H1 (cell line): ENCODE data around the gene CREB3. TPM values are rescaled to one million over a fixed set of nuclear protein-coding genes. Genes with fewer than 3 reads are reported as not detected.

Experiments used
- CTCF ChIA-PET: fragments of 300-600 bp; sonication (Branson Sonifier 250); formaldehyde crosslinking; loops from one replicate; lab custom pipeline; 2021; ENCODE audit not compliant: partially characterized antibody; lab: Charles Lee
- POLR2A ChIA-PET: fragments of 300-600 bp; sonication (Branson Sonifier 250); formaldehyde crosslinking; loops from one replicate; lab custom pipeline; 2021; ENCODE audit warnings: inconsistent platforms; ENCODE audit not compliant: partially characterized antibody; lab: Charles Lee
- DNase-seq, 2 experiments: peaks; one replicate each; pipeline versions ENCODE4 v3.0.0 to v3.0.0-alpha.2; 2010 to 2022; ENCODE audit warnings: low spot score in 2 of 2, low read depth in 1 of 2, mixed read lengths in 1 of 2
- FAIRE-seq: peaks from 2 replicates; lab custom pipeline; 2011; peaks lifted over from hg19 to GRCh38; lab: Jason Lieb, UNC
- H2AFZ ChIP-seq: 2 replicates; pipeline ENCODE4 v1.8.1; 2012; ENCODE audit warnings: low read length, inconsistent platforms
- H2AK5ac ChIP-seq: 2 replicates; pipeline ENCODE4 v1.6.1; 2013; ENCODE audit warnings: low read depth, low read length
- H2BK120ac ChIP-seq: replicated peaks from 2 replicates; pipeline ENCODE3; 2013; ENCODE audit warnings: low read depth, low read length, inconsistent platforms
- H2BK12ac ChIP-seq: 2 replicates; pipeline ENCODE4 v1.6.1; 2013; ENCODE audit warnings: low read depth, low read length
- H2BK15ac ChIP-seq: 2 replicates; pipeline ENCODE4 v1.6.1; 2013; ENCODE audit warnings: low read length
- H2BK20ac ChIP-seq: 2 replicates; pipeline ENCODE4 v1.6.1; 2013; ENCODE audit warnings: low read length
- H2BK5ac ChIP-seq: 2 replicates; pipeline ENCODE4 v1.6.1; 2013; ENCODE audit warnings: low read depth, low read length
- H3K14ac ChIP-seq: 2 replicates; pipeline ENCODE4 v1.6.1; 2013; ENCODE audit warnings: inconsistent platforms; ENCODE audit not compliant: insufficient read length
- H3K18ac ChIP-seq: 2 replicates; pipeline ENCODE4 v1.6.1; 2013; ENCODE audit warnings: low read length; ENCODE audit errors: extremely low read depth
- H3K23ac ChIP-seq: 2 replicates; pipeline ENCODE4 v1.6.1; 2013; ENCODE audit warnings: inconsistent platforms; ENCODE audit not compliant: insufficient read length
- H3K23me2 ChIP-seq: 2 replicates; pipeline ENCODE4 v1.6.1; 2013; ENCODE audit warnings: low read depth, low read length
- H3K27ac ChIP-seq: 2 replicates; pipeline ENCODE4 v1.6.1; 2011; ENCODE audit warnings: low read depth, low read length, inconsistent platforms
- H3K27me3 ChIP-seq, 4 experiments: replicated peaks in 1 of 4; 1 replicate in 1 of 4; 2 replicates in 3 of 4; pipeline versions ENCODE4 v1.6.1 to v1.8.1; 2011 to 2013; ENCODE audit warnings: low read length in 3 of 4, mild to moderate bottlenecking in 3 of 4, inconsistent platforms in 2 of 4, mixed read lengths in 2 of 4, moderate library complexity in 1 of 4; ENCODE audit not compliant: control insufficient read depth in 3 of 4, insufficient read depth in 3 of 4; ENCODE audit errors: extremely low read depth in 1 of 4
- H3K36me3 ChIP-seq, 4 experiments: 2 replicates each; pipeline versions ENCODE4 v1.6.1 to v1.8.1; 2011 to 2013; ENCODE audit warnings: mild to moderate bottlenecking in 4 of 4, low read length in 3 of 4, moderate library complexity in 2 of 4, control low read depth in 1 of 4, inconsistent platforms in 1 of 4; ENCODE audit not compliant: insufficient read depth in 4 of 4, control insufficient read depth in 2 of 4
- H3K4ac ChIP-seq: replicated peaks from 2 replicates; pipeline ENCODE3; 2013; ENCODE audit warnings: low read length, low read depth, mixed read lengths, inconsistent platforms; ENCODE audit not compliant: insufficient read length
- H3K4me1 ChIP-seq, 4 experiments: replicated peaks in 1 of 4; 1 replicate in 1 of 4; 2 replicates in 3 of 4; pipeline versions ENCODE4 v1.6.1 to v1.8.1; 2011 to 2013; ENCODE audit warnings: low read length in 3 of 4, inconsistent platforms in 2 of 4, mixed read lengths in 1 of 4; ENCODE audit not compliant: insufficient read depth in 4 of 4, control insufficient read depth in 3 of 4
- H3K4me2 ChIP-seq, 2 experiments: 2 replicates each; pipeline versions ENCODE4 v1.6.1 to v1.8.1; 2011 to 2013; ENCODE audit warnings: low read depth in 2 of 2, low read length in 2 of 2, control low read depth in 1 of 2, inconsistent platforms in 1 of 2, mild to moderate bottlenecking in 1 of 2; ENCODE audit not compliant: insufficient read depth in 1 of 2
- H3K4me3 ChIP-seq, 4 experiments: fragments of 200-600, 300-600 bp in 1 of 4; sonication (generic), shearing (Covaris generic), sonication (Bioruptor Twin) in 1 of 4; 2 replicates each; pipeline versions ENCODE4 v1.5.1 to v1.8.1; 2011 to 2016; ENCODE audit warnings: low read length in 4 of 4, low read depth in 3 of 4, control low read depth in 2 of 4, inconsistent platforms in 2 of 4, mild to moderate bottlenecking in 2 of 4, mixed read lengths in 1 of 4, moderate library complexity in 1 of 4; ENCODE audit not compliant: insufficient read depth in 2 of 4; ENCODE audit errors: extremely low read depth in 1 of 4
- H3K56ac ChIP-seq: replicated peaks from 2 replicates; pipeline ENCODE3; 2013; ENCODE audit warnings: low read depth, mild to moderate bottlenecking, mixed read lengths, low read length, inconsistent platforms; ENCODE audit not compliant: insufficient read length
- H3K79me1 ChIP-seq: 2 replicates; pipeline ENCODE4 v1.6.1; 2013; ENCODE audit warnings: low read depth, low read length, control low read depth
- H3K79me2 ChIP-seq, 2 experiments: 2 replicates each; pipeline versions ENCODE4 v1.6.1 to v1.8.1; 2012 to 2013; ENCODE audit warnings: low read length in 2 of 2, mild to moderate bottlenecking in 2 of 2, inconsistent platforms in 1 of 2; ENCODE audit not compliant: insufficient read depth in 2 of 2, control insufficient read depth in 1 of 2
- H3K9ac ChIP-seq, 4 experiments: replicated peaks in 1 of 4; 1 replicate in 1 of 4; 2 replicates in 3 of 4; pipeline versions ENCODE4 v1.6.1 to v1.8.1; 2011 to 2013; ENCODE audit warnings: low read depth in 3 of 4, low read length in 3 of 4, control low read depth in 2 of 4, mild to moderate bottlenecking in 2 of 4, moderate library complexity in 2 of 4, inconsistent platforms in 1 of 4; ENCODE audit errors: extremely low read depth in 1 of 4
- H3K9me3 ChIP-seq, 2 experiments: 2 replicates each; pipeline versions ENCODE4 v1.6.1 to v1.8.1; 2012 to 2013; ENCODE audit warnings: mild to moderate bottlenecking in 2 of 2, moderate library complexity in 2 of 2, control low read depth in 1 of 2, inconsistent platforms in 1 of 2, low read depth in 1 of 2, low read length in 1 of 2, mixed read lengths in 1 of 2; ENCODE audit not compliant: insufficient read depth in 2 of 2
- H4K20me1 ChIP-seq, 2 experiments: replicated peaks in 1 of 2; 2 replicates each; pipeline versions ENCODE3 to v1.8.1; 2011 to 2013; ENCODE audit warnings: inconsistent platforms in 2 of 2, low read length in 2 of 2, mild to moderate bottlenecking in 1 of 2; ENCODE audit not compliant: insufficient read depth in 2 of 2, control insufficient read depth in 1 of 2
- H4K5ac ChIP-seq: 2 replicates; pipeline ENCODE4 v1.6.1; 2013; ENCODE audit warnings: low read length, low read depth, mixed read lengths, inconsistent platforms; ENCODE audit not compliant: insufficient read length
- H4K8ac ChIP-seq: 2 replicates; pipeline ENCODE4 v1.8.0; 2013; ENCODE audit warnings: mild to moderate bottlenecking, moderate library complexity, low read length, inconsistent platforms; ENCODE audit not compliant: insufficient read depth; ENCODE audit errors: extremely low read depth
- H4K91ac ChIP-seq: replicated peaks from 2 replicates; pipeline ENCODE3; 2013; ENCODE audit warnings: low read length, mixed read lengths, inconsistent platforms; ENCODE audit not compliant: insufficient read length
- HDAC2 ChIP-seq, 2 experiments: fragments of 300-600 bp in 1 of 2; sonication (generic) in 1 of 2; IDR thresholded peaks; 2 replicates each; pipeline ENCODE4 v1.6.1; 2011 to 2012; ENCODE audit warnings: low read depth in 2 of 2, low read length in 2 of 2, mild to moderate bottlenecking in 2 of 2, moderate library complexity in 2 of 2, borderline replicate concordance in 1 of 2, inconsistent platforms in 1 of 2
- WGBS, 2 experiments: shearing (Covaris generic) in 1 of 2; methylation state at CpG; one replicate each; pipeline versions ENCODE4 v1.1.6 to v1.1.7; 2013 to 2015; ENCODE audit warnings: low lambda C conversion rate in 2 of 2, mixed read lengths in 2 of 2, inconsistent platforms in 1 of 2, low coverage in 1 of 2, missing lambda C conversion rate in 1 of 2; ENCODE audit not compliant: insufficient replicate concordance in 2 of 2, insufficient coverage in 1 of 2, insufficient read length in 1 of 2; ENCODE audit errors: extremely low coverage in 1 of 2, missing lambda C conversion rate in 1 of 2; 5-methylcytosine and 5-hydroxymethylcytosine counted together
- polyA plus RNA-seq, 7 experiments: library from polyadenylated mRNA; depleted of rRNA in 3 of 7; stranded (reverse) in 5 of 7; unstranded in 2 of 7; fragments of >200 nt in 5 of 7; fragments of 200-250 nt in 2 of 7; gene quantifications; 1 replicate in 5 of 7; 2 replicates in 1 of 7; 4 replicates in 1 of 7; pipeline versions ENCODE4 v1.2.1 to v1.2.3, GENCODE V29; 2011 to 2013; ENCODE audit warnings: missing spikeins in 2 of 7, mixed read lengths in 2 of 7
- total RNA-seq: library from RNA; stranded (reverse); fragmentation: NEBNext Ultra II Directional; extraction: Animal tissue kit (Norgen Biotek cat#: 25700); gene quantifications from 2 replicates; pipeline ENCODE4 v1.2.1, GENCODE V29; 2021

CREB3 gene
- total and polyA plus RNA-seq, 2 of the 8 experiments (the other 6 are each of a cell fraction or from before 2014, with no cell fraction given), result 24.4 to 25.7 TPM

DNA sequence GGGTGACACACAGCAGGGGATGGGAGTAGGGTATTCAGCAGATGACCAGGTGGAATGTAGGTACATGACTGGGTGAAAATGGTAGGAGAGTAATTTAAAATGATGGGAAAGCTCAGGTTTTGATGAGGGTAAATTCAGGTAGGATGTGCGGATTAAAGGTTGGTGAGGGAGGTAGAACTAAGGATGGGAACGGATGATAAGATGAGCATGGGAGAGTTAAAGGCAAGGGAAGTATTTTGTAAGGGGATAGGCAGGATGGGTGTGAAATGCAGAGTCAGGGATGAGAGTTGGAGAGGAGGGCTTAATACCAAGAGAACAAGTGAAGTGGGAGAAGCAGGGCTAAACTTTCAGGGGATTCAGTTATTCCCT is 2.0 kb upstream of the CREB3 start:
- Histone ChIP-seq H3K23me2 (peaks cover 15% of the 10 kb centered on the region; the same call in 1 of the 2 replicates), H3K79me2 (peaks cover 2 to 59% of the 10 kb centered on the region in 2 experiments), H3K23ac (no peak overlapping the region), H4K8ac (no peak overlapping the region), H3K9ac (0 out of 7 replicates have a peak overlapping the region, but pooled peaks of 1 of the 4 experiments have one; percentile 5), H4K5ac (no peak overlapping the region), H2BK20ac (no peak overlapping the region), H3K4ac (no peak overlapping the region), H3K4me1 (peaks cover 21 to 46% (median 32%) of the 10 kb centered on the region in 4 experiments), H2AK5ac (peak overlapping the region; percentile 17; the same call in 1 of the 2 replicates), H3K9me3 (no peaks in the 10 kb centered on the region; a peak in 1 of 4 replicates), H2BK5ac (no peak overlapping the region), H3K27ac (no peak overlapping the region), H3K79me1 (peaks cover 16% of the 10 kb centered on the region), H3K56ac (no peak overlapping the region), H2BK120ac (no peak overlapping the region), H3K14ac (no peak overlapping the region), H2BK15ac (no peak overlapping the region), H3K4me2 (peak overlapping the region; percentile 92 to 94; a peak in 3 of 4 replicates), H3K18ac (no peak overlapping the region), H2AFZ (no peak overlapping the region), H3K27me3 (no peaks in the 10 kb centered on the region), H3K36me3 (peaks cover 0 to 7% (median 3%) of the 10 kb centered on the region in 4 experiments), H4K91ac (no peak overlapping the region), H3K4me3 (peak overlapping the region in 1 of 4 experiments; percentile 79; a peak in 2 of 8 replicates), H2BK12ac (peak overlapping the region; percentile 18; the same call in 1 of the 2 replicates), H4K20me1 (peaks cover 0 to 6% of the 10 kb centered on the region in 2 experiments)
- FAIRE-seq, result no peak
- ChIA-PET CTCF (interaction anchor here (1.2 to 16.0 kb wide), 13 partner anchors 11 to 119 kb away, joined by 4 to 198 read pairs (median 20); partner anchors contain the start of genes ARHGEF39, CCDC107, GBA2 and MSMP), POLR2A (interaction anchor here (1.2 to 11.1 kb wide), 8 partner anchors 11 to 84 kb away, joined by 3 to 158 read pairs (median 10); partner anchors contain the start of genes ARHGEF39, GBA2, RGP1 and TPM2)
- TF ChIP-seq HDAC2 (IDR thresholded peaks at IDR 0.05; ENCODE audit: borderline replicate concordance in 1 of 2, low read depth in 2 of 2, low read length in 2 of 2), result no peak
- WGBS, 2 experiments, result 86 to 100% methylated on average over 2 of the region's 2 CpGs
- no peak for DNase-seq
